ENCODE measurements around the gene LIME1.

DNA sequence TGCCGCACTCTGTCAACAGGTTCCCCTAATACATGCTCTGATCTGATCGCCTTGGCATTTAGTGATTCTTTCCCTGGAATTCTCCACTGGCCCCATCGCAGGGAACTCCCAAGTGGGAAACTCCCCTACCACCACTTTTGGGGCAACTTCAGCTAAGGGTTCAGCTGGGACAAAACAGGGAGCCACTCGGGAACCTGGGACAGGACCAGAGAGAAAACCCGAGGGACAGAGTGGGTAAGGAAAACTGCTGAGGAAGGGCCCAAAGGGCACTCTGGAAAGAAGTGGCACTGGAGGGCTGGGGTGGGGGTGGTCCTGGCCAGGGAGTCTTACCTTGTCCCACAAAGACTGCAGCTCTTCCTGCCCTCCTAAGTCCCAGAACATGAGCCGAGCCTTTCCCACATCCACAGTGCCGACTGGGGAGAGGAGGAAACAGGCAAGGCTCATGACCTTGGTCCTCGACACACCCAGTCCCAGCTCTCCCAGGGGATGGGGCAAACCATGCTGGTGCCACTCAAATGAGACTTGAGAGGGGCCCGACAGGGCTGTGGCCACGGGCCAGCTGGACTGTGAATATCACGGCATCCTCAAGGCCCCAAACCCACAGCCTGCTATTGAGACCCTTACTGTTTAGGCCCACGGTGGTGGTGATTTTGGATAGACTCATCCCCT, 30.3 kb upstream of the LIME1 start:
- TF ChIP-seq, protein P1, sequence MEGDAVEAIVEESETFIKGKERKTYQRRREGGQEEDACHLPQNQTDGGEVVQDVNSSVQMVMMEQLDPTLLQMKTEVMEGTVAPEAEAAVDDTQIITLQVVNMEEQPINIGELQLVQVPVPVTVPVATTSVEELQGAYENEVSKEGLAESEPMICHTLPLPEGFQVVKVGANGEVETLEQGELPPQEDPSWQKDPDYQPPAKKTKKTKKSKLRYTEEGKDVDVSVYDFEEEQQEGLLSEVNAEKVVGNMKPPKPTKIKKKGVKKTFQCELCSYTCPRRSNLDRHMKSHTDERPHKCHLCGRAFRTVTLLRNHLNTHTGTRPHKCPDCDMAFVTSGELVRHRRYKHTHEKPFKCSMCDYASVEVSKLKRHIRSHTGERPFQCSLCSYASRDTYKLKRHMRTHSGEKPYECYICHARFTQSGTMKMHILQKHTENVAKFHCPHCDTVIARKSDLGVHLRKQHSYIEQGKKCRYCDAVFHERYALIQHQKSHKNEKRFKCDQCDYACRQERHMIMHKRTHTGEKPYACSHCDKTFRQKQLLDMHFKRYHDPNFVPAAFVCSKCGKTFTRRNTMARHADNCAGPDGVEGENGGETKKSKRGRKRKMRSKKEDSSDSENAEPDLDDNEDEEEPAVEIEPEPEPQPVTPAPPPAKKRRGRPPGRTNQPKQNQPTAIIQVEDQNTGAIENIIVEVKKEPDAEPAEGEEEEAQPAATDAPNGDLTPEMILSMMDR (IDR thresholded peaks at IDR 0.05) = no peak
- TF ChIP-seq POLR2A (IDR thresholded peaks at IDR 0.05) = no peak

Measured in gastroesophageal sphincter (tissue), 3 donors.